CD4-positive, alpha-beta memory T cell (primary cell): Measurements from ENCODE around the gene GNG11. TPM values are rescaled to one million over a fixed set of nuclear protein-coding genes. Genes with fewer than 3 reads are reported as not detected.
"Not testable (repeated sequence)": the region's sequence is repeated elsewhere in the genome, so short reads cannot be mapped to it uniquely, and the experiment has no call there.

Experiments
- CTCF ChIA-PET: fragments of 350-600 bp; sonication (Branson Sonifier 250); formaldehyde crosslinking; loops from one replicate; lab custom pipeline; 2021; ENCODE audit warnings: inconsistent platforms; ENCODE audit not compliant: partially characterized antibody; lab: Charles Lee
- POLR2A ChIA-PET: fragments of 350-600 bp; sonication (Branson Sonifier 250); formaldehyde crosslinking; loops from one replicate; lab custom pipeline; 2021; ENCODE audit not compliant: partially characterized antibody; lab: Charles Lee
- DNase-seq, 5 donors: peaks; one replicate each; pipeline versions ENCODE4 v3.0.0 to v3.0.0-alpha.2; 2020 to 2022; ENCODE audit warnings: mixed read lengths in 1 of 5
- H3K27ac ChIP-seq: one replicate; pipeline ENCODE4 v1.7.0; 2013; ENCODE audit warnings: low read depth, low read length
- H3K27me3 ChIP-seq: 2 replicates; pipeline ENCODE4 v1.7.0; 2013; ENCODE audit warnings: mild to moderate bottlenecking, low read length, moderate library complexity; ENCODE audit not compliant: insufficient read depth
- H3K36me3 ChIP-seq: 2 replicates; pipeline ENCODE4 v1.7.0; 2013; ENCODE audit warnings: mild to moderate bottlenecking, low read length, moderate library complexity; ENCODE audit not compliant: insufficient read depth
- H3K4me1 ChIP-seq: 2 replicates; pipeline ENCODE4 v1.7.0; 2013; ENCODE audit warnings: mild to moderate bottlenecking, low read length, moderate library complexity; ENCODE audit not compliant: insufficient read depth
- H3K4me3 ChIP-seq, 2 donors: one replicate each; pipeline ENCODE4 v1.7.0; 2013; ENCODE audit warnings: low read length in 2 of 2, mild to moderate bottlenecking in 1 of 2
- H3K9me3 ChIP-seq, 2 donors: one replicate each; pipeline ENCODE4 v1.7.0; 2013; ENCODE audit warnings: low read length in 2 of 2, control low read depth in 1 of 2; ENCODE audit not compliant: control insufficient read depth in 1 of 2
- H3K27ac Mint-ChIP-seq, 7 donors: one replicate each; pipeline ENCODE4 v1.8.0; 2020 to 2021; ENCODE audit warnings: mixed read lengths in 7 of 7, mild to moderate bottlenecking in 6 of 7, inconsistent platforms in 3 of 7, moderate library complexity in 3 of 7
- H3K27me3 Mint-ChIP-seq, 2 donors: one replicate each; pipeline ENCODE4 v1.8.0; 2020 to 2021; ENCODE audit warnings: mixed read lengths in 2 of 2
- H3K36me3 Mint-ChIP-seq, 2 donors: one replicate each; pipeline ENCODE4 v1.8.0; 2020 to 2021; ENCODE audit warnings: mixed read lengths in 2 of 2, inconsistent platforms in 1 of 2, mild to moderate bottlenecking in 1 of 2
- H3K4me1 Mint-ChIP-seq, 4 donors: one replicate each; pipeline ENCODE4 v1.8.0; 2020 to 2021; ENCODE audit warnings: mixed read lengths in 4 of 4, mild to moderate bottlenecking in 1 of 4
- H3K4me3 Mint-ChIP-seq, 8 donors: one replicate each; pipeline ENCODE4 v1.8.0; 2020 to 2021; ENCODE audit warnings: mixed read lengths in 8 of 8, mild to moderate bottlenecking in 7 of 8, moderate library complexity in 6 of 8, inconsistent platforms in 3 of 8
- H3K9me3 Mint-ChIP-seq, 8 donors: one replicate each; pipeline ENCODE4 v1.8.0; 2020 to 2021; ENCODE audit warnings: mixed read lengths in 8 of 8, mild to moderate bottlenecking in 5 of 8, inconsistent platforms in 3 of 8, moderate library complexity in 1 of 8
- intact Hi-C: fragments of 100-400 bp; cut with micrococcal nuclease; formaldehyde crosslinking; loops from one replicate; pipeline ENCODE4 v1.15.1; 2023
- polyA plus RNA-seq, 2 donors: library from polyadenylated mRNA; unstranded; fragments of 300-500 nt; fragmentation: Illumina TruSeq; gene quantifications; one replicate each; pipeline ENCODE4 v1.2.3, GENCODE V29; 2021
- total RNA-seq, 2 experiments: library from RNA; stranded (reverse); gene quantifications; one replicate each; pipeline ENCODE4 v1.2.3, GENCODE V29; 2021

GNG11 gene
- total and polyA plus RNA-seq, 4 experiments from 2014 or later = not detected

DNA sequence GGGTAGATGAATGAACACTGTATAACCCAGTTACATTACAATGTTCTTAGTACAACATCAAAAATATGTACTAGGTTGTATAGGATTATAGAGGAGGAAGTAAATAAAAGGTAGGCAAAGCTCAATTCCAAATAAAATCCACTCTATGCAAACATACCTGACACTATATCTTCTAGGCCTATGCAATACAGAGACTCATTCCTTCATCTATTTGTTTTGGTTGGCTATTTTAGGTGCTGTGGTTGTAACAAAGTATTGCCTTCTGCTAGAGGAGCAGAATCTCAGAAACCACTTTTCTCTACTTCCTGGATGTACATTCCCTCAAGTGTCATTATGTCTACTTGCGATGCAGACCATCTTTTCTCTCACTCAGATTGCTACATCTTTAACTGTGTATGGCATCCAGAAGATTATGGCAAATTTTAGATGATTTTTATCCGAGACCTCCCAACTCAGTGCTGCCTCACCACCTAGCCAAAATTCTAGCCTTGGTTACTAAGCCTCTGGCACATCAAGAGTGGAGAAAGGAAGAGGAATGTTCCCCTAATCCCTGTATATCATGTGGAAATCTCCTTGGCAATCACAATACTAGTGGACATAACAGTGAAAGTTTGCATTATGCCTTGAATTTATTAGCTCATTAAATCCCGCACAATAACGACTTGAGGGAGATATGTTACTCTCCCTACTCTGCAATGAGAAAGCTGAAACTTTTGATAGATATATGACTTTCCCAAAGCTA is 25.5 kb upstream of the GNG11 start:
- Histone ChIP-seq H3K9me3 (no peaks in the 10 kb centered on the region), H3K4me1 (no peaks in the 10 kb centered on the region), H3K4me3 (no peak overlapping the region), H3K27ac (no peak overlapping the region), H3K27me3 (no peaks in the 10 kb centered on the region), H3K36me3 (no peaks in the 10 kb centered on the region)
- H3K4me1 Mint-ChIP-seq = peaks cover 0 to 4% (median 0%) of the 10 kb centered on the region in 4 donors
- no peak for DNase-seq
- no peaks in the 10 kb centered on the region for H3K36me3 Mint-ChIP-seq
- ChIA-PET POLR2A (no interaction called here), CTCF (no interaction called here)
- intact Hi-C loops = no loop called here
- H3K9me3 Mint-ChIP-seq = peaks cover 0 to 4% (median 0%) of the 10 kb centered on the region in 8 donors
- H3K27ac Mint-ChIP-seq = no peak overlapping the region
- peaks cover 21 to 24% of the 10 kb centered on the region in 2 donors for H3K27me3 Mint-ChIP-seq
- H3K4me3 Mint-ChIP-seq = no peak overlapping the region

DNA sequence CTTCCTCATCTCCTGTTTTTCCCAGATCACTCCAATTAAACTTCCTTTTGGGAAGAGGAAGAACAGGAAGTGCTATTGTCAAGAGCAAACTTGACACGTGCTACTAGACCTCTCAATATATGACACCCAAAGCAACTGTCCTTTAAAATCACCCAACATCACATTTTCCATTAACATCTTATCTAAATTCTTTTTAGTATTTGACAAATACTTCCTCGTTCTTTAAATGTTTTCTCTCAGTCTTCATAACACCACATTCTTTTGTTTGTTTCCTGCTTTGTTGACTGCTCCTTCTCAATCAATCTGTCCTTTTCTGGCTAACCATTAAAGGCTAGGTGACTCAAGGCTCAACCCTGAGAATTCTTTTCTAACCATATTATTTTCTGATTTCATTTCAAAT is 23.9 kb upstream of the GNG11 start:
- intact Hi-C loops = no loop called here
- Histone ChIP-seq H3K36me3 (no peaks in the 10 kb centered on the region), H3K4me1 (no peaks in the 10 kb centered on the region), H3K27ac (no peak overlapping the region), H3K9me3 (no peaks in the 10 kb centered on the region), H3K27me3 (no peaks in the 10 kb centered on the region), H3K4me3 (no peak overlapping the region)
- ChIA-PET POLR2A (no interaction called here), CTCF (no interaction called here)
- H3K4me3 Mint-ChIP-seq = no peak overlapping the region
- H3K9me3 Mint-ChIP-seq = peaks cover 0 to 4% (median 0%) of the 10 kb centered on the region in 8 donors
- no peak for DNase-seq
- H3K27ac Mint-ChIP-seq = no peak overlapping the region
- H3K27me3 Mint-ChIP-seq = peaks cover 10 to 14% of the 10 kb centered on the region in 2 donors
- no peaks in the 10 kb centered on the region for H3K36me3 Mint-ChIP-seq
- no peaks in the 10 kb centered on the region for H3K4me1 Mint-ChIP-seq

DNA sequence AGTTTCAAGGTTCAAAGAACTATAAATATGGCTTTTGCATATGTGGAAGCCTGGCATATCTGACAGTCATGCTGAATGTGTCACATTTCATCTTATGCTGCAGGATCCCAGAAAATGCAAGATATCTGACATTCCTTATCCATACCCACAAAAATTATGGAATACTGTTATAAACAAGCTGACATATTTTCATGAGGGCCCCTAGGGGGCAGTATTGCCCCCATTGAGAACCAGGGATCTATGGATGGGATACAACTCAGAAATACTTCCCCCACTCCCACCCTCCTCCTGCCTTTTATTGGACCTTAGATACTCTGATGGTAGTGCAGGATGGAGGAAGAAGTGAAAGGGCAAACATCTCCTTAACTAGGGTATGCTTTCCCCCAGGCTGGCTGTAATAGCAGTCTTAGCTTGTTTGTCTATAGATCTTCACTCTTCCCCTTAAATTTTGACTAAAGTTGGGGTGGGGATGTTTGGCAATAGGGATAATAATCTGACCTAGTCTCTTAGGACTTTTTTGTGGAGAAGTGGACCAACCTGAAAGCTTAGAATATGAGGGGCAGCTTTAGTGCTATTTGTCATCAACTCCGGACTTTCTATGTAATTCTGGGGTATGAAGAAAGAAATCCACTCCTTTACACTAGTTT is 18.6 kb upstream of the GNG11 start:
- H3K4me1 ChIP-seq = no peaks in the 10 kb centered on the region
- Mint-ChIP-seq H3K36me3 (no peaks in the 10 kb centered on the region), H3K4me1 (no peaks in the 10 kb centered on the region), H3K9me3 (peaks cover 0 to 2% (median 0%) of the 10 kb centered on the region in 8 donors), H3K4me3 (no peak overlapping the region), H3K27me3 (peaks cover 5 to 9% of the 10 kb centered on the region in 2 donors), H3K27ac (no peak overlapping the region)
- H3K27ac ChIP-seq = no peak overlapping the region
- no peaks in the 10 kb centered on the region for H3K36me3 ChIP-seq
- intact Hi-C loops = no loop called here
- no peak for DNase-seq
- no peak overlapping the region for H3K4me3 ChIP-seq
- no peaks in the 10 kb centered on the region for H3K9me3 ChIP-seq
- POLR2A ChIA-PET = interaction anchor here (0.6 kb wide), 1 partner anchor 37 kb away, joined by 3 read pairs; no protein-coding TSS in a partner anchor
- CTCF ChIA-PET = no interaction called here
- no peaks in the 10 kb centered on the region for H3K27me3 ChIP-seq

DNA sequence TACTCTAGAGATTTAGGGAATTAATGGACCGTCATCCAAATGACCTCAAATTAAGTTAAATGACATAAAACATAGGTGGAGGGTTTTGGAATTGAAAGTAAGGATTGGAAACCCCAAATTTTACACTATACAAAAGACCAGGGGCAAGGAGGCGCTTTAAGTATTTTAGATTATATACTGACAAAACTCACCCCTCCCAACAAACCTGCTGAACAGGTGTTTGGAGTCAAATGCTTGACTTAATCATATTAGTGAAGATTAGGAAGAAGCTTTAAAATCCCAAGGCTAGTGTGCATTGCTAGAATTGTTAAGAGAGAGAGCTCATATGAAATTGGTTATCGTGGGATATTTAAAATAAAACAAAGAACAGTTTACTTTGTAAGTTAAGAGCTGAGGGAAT is 15.3 kb upstream of the GNG11 start, which contains the start of gene GNGT1:
TSS of gene GNGT1 (plus strand) at position 301 of the 400 bp plus-strand sequence. CDS start 180 bp downstream, outside the sequence.
- Histone ChIP-seq H3K4me3 (no peak within 1 kb of the TSS), H3K27me3 (peaks cover 4% of the 10 kb centered on the region), H3K36me3 (no peaks in the 10 kb centered on the region), H3K9me3 (no peaks in the 10 kb centered on the region), H3K4me1 (no peaks in the 10 kb centered on the region), H3K27ac (no peak within 1 kb of the TSS)
- Mint-ChIP-seq H3K9me3 (no peaks in the 10 kb centered on the region), H3K4me1 (no peaks in the 10 kb centered on the region), H3K27ac (no peak within 1 kb of the TSS), H3K36me3 (no peaks in the 10 kb centered on the region), H3K4me3 (no peak within 1 kb of the TSS), H3K27me3 (peaks cover 0 to 2% of the 10 kb centered on the region in 2 donors)
- intact Hi-C loops = no loop called here
- ChIA-PET CTCF (no interaction called here), POLR2A (no interaction called here)
- DNase-seq = no peak

DNA sequence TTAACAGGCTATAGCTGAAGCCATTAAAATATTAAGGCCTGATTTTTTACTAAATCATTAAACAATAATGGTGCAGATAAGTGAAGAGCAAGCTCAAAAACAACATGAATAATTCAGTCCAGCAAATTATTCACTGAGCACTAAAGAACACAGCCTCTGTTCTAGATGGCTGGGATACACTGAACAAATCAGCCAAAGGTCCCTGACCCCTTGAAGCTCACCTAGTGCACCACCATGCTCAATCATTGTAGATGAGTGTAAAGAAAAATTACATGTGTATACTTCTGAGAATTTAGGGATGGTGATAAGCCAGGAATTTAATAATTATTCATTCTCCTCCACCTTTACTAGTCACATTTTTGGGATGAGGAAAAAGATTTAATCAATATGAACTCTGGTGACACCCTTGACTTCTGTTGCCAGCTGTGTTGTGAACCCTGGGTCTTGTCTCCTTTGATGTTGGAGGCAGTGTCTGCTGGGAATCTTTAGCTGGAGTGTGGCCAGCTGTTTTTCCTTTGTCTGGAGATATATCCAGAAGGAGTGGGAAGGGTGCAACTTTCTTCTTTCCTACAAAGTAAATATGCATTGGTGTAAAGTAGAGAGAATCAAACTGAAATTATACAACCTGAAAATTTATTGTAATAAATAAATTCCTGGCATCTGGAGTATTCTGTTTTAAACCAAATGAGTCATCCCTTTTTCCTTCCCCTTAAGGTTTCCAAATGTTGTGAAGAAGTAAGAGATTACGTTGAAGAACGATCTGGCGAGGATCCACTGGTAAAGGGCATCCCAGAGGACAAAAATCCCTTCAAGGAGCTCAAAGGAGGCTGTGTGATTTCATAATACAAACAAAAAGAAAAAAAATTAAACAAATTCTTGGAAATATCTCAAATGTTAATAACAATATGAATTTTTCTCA is 11.2 kb upstream of the GNG11 start:
- Histone ChIP-seq H3K27ac (no peak overlapping the region), H3K9me3 (no peaks in the 10 kb centered on the region), H3K36me3 (no peaks in the 10 kb centered on the region), H3K27me3 (peaks cover 4% of the 10 kb centered on the region), H3K4me1 (no peaks in the 10 kb centered on the region), H3K4me3 (no peak overlapping the region)
- no peaks in the 10 kb centered on the region for H3K4me1 Mint-ChIP-seq
- POLR2A ChIA-PET = no interaction called here
- no peak overlapping the region for H3K27ac Mint-ChIP-seq
- CTCF ChIA-PET = no interaction called here
- DNase-seq = no peak
- no peaks in the 10 kb centered on the region for H3K9me3 Mint-ChIP-seq
- no peaks in the 10 kb centered on the region for H3K36me3 Mint-ChIP-seq
- H3K4me3 Mint-ChIP-seq = no peak overlapping the region
- intact Hi-C loops = no loop called here
- peaks cover 2 to 3% of the 10 kb centered on the region in 2 donors for H3K27me3 Mint-ChIP-seq

DNA sequence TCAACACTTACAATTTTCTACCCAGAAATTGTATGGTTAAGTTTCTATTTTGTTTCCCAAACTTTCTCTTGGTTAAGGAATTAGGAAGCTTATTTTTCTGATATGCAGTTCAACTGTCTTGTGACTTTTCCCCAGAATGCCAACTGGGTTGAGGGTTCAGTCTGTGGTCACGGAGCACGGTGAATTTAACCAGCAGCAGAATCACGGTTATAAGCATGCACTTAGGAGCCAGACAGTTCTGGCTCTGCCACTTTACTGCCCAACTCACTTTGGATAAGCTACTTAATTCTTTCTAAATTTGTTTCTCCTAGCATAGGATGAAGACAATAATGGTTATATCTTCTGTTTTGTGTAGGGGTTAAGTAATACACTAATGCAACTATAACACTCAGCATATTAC is 10.3 kb upstream of the GNG11 start:
- H3K27ac Mint-ChIP-seq, H3K27ac ChIP-seq, H3K27me3 ChIP-seq, H3K4me1 Mint-ChIP-seq, H3K9me3 ChIP-seq, CTCF ChIA-PET, H3K36me3 ChIP-seq, H3K36me3 Mint-ChIP-seq, H3K4me1 ChIP-seq, intact Hi-C loops, H3K4me3 ChIP-seq, POLR2A ChIA-PET, H3K27me3 Mint-ChIP-seq, H3K9me3 Mint-ChIP-seq, H3K4me3 Mint-ChIP-seq, DNase-seq: not testable (repeated sequence)

DNA sequence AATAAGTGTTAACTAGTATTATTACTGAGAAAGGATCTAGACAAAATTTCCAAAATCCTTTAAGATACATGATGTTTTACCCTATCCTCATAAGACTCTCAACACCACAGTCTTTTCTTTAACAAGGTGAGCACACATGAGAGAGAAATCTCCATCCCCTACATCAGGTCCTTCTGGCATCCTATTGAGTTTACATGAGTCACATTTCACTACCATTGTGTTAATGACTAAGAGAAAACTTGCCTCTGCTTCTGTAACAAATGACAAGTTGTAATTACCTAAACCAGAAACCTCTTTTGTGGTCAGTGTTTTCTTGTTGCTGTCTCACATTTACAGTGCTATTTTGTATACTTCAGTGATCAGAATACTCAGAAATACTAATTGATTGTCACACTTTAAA is 9.9 kb upstream of the GNG11 start:
- intact Hi-C loops, H3K36me3 Mint-ChIP-seq, H3K4me1 Mint-ChIP-seq, H3K4me3 Mint-ChIP-seq, H3K27me3 ChIP-seq, H3K4me3 ChIP-seq, H3K36me3 ChIP-seq, DNase-seq, H3K27ac Mint-ChIP-seq, CTCF ChIA-PET, POLR2A ChIA-PET, H3K9me3 ChIP-seq, H3K27ac ChIP-seq, H3K4me1 ChIP-seq, H3K27me3 Mint-ChIP-seq, H3K9me3 Mint-ChIP-seq: not testable (repeated sequence)
